Stimulated activated CD8-positive, alpha-beta memory T cell treated with anti-CD3 and anti-CD28 coated beads, Interleukin-2, amount 100 ng/mL, for 48 hours (primary cell): ENCODE data around the gene CAP1.
"Not testable (repeated sequence)": the region's sequence is repeated elsewhere in the genome, so short reads cannot be mapped to it uniquely, and the experiment has no call there.

ENCODE experiments used
- DNase-seq, 2 donors: peaks; one replicate each; pipeline ENCODE4 v3.0.0-alpha.2; 2020; ENCODE audit warnings: low read depth in 2 of 2

CAP1 gene

GRCh38 chr1:40040511-40041465 is at the start of gene CAP1:
Gene CAP1 (plus strand): TSS chr1:40040729. CDS start chr1:40059347, 18,618 bp downstream.
- peak; percentile 100 for DNase-seq

GRCh38 chr1:39992234-39992633 is 48.3 kb upstream of the CAP1 start:
- no peak for DNase-seq

- no peak for DNase-seq
Observed at GRCh38 chr1:39992888-39993287, 47.6 kb upstream of the CAP1 start.

- DNase-seq = no peak
Observed at GRCh38 chr1:39995973-39996393, 44.5 kb upstream of the CAP1 start.

GRCh38 chr1:39996396-39997004 is 44.0 kb upstream of the CAP1 start:
- no peak for DNase-seq

- no peak for DNase-seq
Observed at GRCh38 chr1:40001456-40001855, 39.1 kb upstream of the CAP1 start.

- no peak for DNase-seq
Observed at GRCh38 chr1:40003156-40004093, 37.1 kb upstream of the CAP1 start.

- DNase-seq = no peak
Observed at GRCh38 chr1:40004857-40005256, 35.7 kb upstream of the CAP1 start.

- not testable (repeated sequence) for DNase-seq
Observed at GRCh38 chr1:40007481-40008034, 33.0 kb upstream of the CAP1 start.

- DNase-seq = no peak
Observed at GRCh38 chr1:40011198-40011597, 29.3 kb upstream of the CAP1 start.

- DNase-seq = no peak
Observed at GRCh38 chr1:40014253-40014706, 26.2 kb upstream of the CAP1 start.

- DNase-seq = no peak
Observed at GRCh38 chr1:40014812-40015594, 25.5 kb upstream of the CAP1 start.

- no peak for DNase-seq
Observed at GRCh38 chr1:40017951-40018575, 22.5 kb upstream of the CAP1 start.

GRCh38 chr1:40020447-40021085 is 20.0 kb upstream of the CAP1 start:
- no peak for DNase-seq

- DNase-seq = no peak
Observed at GRCh38 chr1:40023379-40023944, 17.1 kb upstream of the CAP1 start.

GRCh38 chr1:40024671-40025070 is 15.9 kb upstream of the CAP1 start:
- DNase-seq = no peak

GRCh38 chr1:40027647-40028046 is 12.9 kb upstream of the CAP1 start:
- DNase-seq = no peak

- DNase-seq = no peak
Observed at GRCh38 chr1:40029608-40030007, 10.9 kb upstream of the CAP1 start.

GRCh38 chr1:40030528-40031135 is 9.9 kb upstream of the CAP1 start:
- DNase-seq = no peak
